HG02981 (cell line): ENCODE data around the gene PDGFRA.
A peak's percentile ranks its signal among the peaks of the same experiment; 100 is the strongest.
"Not testable (repeated sequence)": the region's sequence is repeated elsewhere in the genome, so short reads cannot be mapped to it uniquely, and the experiment has no call there.

Source experiments
- ATAC-seq: cut with Tn5 transposase; IDR thresholded peaks from one replicate; pipeline ENCODE4 v1.9.1; 2021; ENCODE audit warnings: mild to moderate bottlenecking, moderate library complexity; ENCODE audit not compliant: unreplicated experiment

PDGFRA gene

DNA sequence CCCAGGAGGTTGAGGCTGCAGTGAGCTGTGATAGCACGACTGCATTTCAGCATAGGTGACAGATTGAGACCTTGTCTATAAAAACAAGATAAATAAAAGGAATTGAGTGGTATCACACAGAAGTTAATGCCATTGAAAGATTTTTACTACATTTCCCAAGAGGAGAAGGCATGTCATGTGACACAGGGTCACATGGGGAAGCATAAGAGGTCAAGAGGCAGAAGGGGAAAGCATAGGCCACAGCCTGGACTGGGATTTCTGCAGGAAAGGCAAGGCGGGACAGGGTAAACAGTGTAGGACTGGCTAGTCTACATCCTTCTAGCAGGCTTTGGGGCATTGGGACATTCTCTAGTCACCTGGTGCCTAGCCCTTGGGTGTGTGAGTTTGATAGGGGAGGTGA lies 88.6 kb downstream of the PDGFRA start:
- no peak for ATAC-seq

- no peak for ATAC-seq
Observed at GRCh38 chr4:54318904-54319303, 89.8 kb downstream of the PDGFRA start.

DNA sequence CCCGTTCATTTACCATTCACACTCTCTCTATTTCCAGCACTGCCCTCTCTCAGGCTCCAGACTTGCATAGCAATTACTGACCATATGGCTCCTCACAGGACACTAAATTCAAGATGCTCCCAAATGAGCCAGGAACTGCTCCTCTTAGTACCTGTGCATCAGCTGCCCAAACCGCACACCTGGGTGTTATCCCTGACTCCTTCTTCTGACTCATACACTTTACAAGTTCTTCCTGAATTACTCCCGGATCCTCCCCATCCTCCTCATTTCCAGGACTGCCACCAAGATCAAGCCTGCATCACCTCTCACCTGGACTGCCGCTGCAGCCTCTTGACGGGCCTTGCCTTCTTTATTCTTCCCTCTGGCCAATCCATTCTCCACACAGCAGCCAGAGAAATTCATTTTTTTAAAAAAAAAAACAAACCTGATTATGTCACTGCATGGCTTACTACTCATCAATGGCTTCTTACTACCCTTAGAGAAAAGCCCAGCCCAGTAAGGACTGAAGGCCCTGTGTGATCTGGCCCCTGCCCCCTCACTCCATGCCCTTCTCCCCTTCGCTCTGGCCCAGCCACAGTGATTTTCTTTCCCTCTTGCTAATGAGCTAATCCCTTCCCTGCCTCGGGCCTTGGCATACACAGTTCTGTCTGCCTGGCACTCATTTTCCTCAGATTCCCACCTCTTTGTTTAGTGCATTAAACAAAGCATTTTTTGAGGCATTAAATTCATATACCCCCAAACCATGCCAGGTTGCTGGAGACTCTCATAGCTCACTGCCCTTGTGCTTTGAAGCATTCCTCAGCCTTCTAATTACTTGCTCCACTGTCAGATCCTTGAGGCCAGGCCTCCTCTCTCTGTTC lies 92.0 kb downstream of the PDGFRA start:
- ATAC-seq = no peak

- peak; percentile 69 for ATAC-seq
Observed at GRCh38 chr4:54322818-54323417, 93.8 kb downstream of the PDGFRA start.

DNA sequence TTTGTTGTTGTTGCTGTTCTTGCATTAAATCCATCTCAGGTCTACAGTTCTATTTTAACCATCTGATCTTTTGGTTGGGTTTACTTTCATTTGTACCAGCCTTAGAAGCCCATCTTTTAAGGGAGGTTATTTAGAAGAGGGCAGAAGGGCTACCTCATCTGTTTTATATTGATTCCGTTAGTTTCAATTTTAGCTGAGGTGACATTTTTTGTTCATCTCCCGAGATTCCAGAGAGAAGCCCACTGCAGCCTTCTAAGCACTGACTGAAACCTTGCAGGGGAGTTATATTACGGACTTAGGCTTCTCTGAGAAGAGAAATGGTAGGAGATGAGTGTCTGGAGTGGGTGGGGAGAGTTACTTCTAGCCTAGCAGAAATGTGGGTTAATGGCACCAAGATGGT lies 101.8 kb downstream of the PDGFRA start:
- no peak for ATAC-seq

- ATAC-seq = no peak
Observed at GRCh38 chr4:54332542-54332941, 103.4 kb downstream of the PDGFRA start.

GRCh38 chr4:54333657-54334056 lies 104.6 kb downstream of the PDGFRA start:
- no peak for ATAC-seq

DNA sequence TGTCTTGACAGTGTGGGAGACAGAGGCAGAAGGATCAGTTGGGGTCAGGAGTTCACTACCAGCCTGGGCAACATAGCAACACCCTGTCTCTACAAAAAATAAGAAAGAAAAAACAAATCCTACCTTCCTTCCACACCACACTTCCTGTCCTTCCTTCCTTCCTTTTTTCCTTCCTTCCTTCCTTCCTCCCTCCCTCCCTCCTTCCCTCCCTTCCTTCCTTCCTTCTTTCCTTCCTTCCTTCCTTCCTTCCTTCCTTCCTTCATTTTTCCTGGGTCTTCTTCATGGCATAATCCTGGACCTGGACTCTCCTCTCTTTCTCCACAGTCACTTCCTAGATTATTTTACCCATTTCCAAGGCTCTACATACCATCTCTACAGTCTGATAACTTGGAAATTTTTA lies 105.7 kb downstream of the PDGFRA start:
- not testable (repeated sequence) for ATAC-seq

GRCh38 chr4:54337009-54337408 lies 107.9 kb downstream of the PDGFRA start:
- no peak for ATAC-seq

- ATAC-seq = not testable (repeated sequence)
Observed at GRCh38 chr4:54342067-54342466, 113.0 kb downstream of the PDGFRA start.
